ENCODE data around the gene AGAP1. TPM values are rescaled to one million over a fixed set of nuclear protein-coding genes. Genes with fewer than 3 reads are reported as not detected.

AGAP1 gene
- total and polyA plus RNA-seq, 2 donors from 2014 or later = 8.1 to 44.5 TPM

- no peaks in the 10 kb centered on the region for H3K4me1 ChIP-seq (ENCODE audit: control insufficient read depth in 2 of 3, insufficient read depth in 2 of 3, low read depth in 1 of 3, low read length in 3 of 3)
- no peaks in the 10 kb centered on the region for H3K9me3 ChIP-seq (ENCODE audit: control insufficient read depth in 2 of 3, insufficient read depth in 1 of 3, low read length in 3 of 3)
- H3K27ac ChIP-seq (ENCODE audit: low read depth in 2 of 2, low read length in 2 of 2) = no peak overlapping the region
- DNase-seq (no peak), FAIRE-seq (no peak)
- no peaks in the 10 kb centered on the region for H3K27me3 ChIP-seq (ENCODE audit: control insufficient read depth, insufficient read depth, low read length)
- H3K9ac ChIP-seq (ENCODE audit: low read length in 3 of 3) = no peak overlapping the region
- TF ChIP-seq CTCF (IDR thresholded peaks at IDR 0.05; ENCODE audit: borderline replicate concordance, extremely low read depth, insufficient read depth) = no peak
- H3K4me3 ChIP-seq (ENCODE audit: low read length in 3 of 3) = no peak overlapping the region
- intact Hi-C loops (cut with DNase I) = no loop called here
- H3K36me3 ChIP-seq (ENCODE audit: control insufficient read depth in 2 of 3, insufficient read depth in 3 of 3, low read length in 3 of 3) = peaks cover 0 to 29% (median 7%) of the 10 kb centered on the region in 3 donors
Measured at GRCh38 chr2:235808366-235808765, 314.5 kb downstream of the AGAP1 start.

GRCh38 chr2:235810252-235810651 is 316.4 kb downstream of the AGAP1 start:
- no peak overlapping the region for H3K27ac ChIP-seq (ENCODE audit: low read depth in 2 of 2, low read length in 2 of 2)
- no peak overlapping the region for H3K9ac ChIP-seq (ENCODE audit: low read length in 3 of 3)
- no peaks in the 10 kb centered on the region for H3K27me3 ChIP-seq (ENCODE audit: control insufficient read depth, insufficient read depth, low read length)
- H3K4me3 ChIP-seq (ENCODE audit: low read length in 3 of 3) = no peak overlapping the region
- no peaks in the 10 kb centered on the region for H3K9me3 ChIP-seq (ENCODE audit: control insufficient read depth in 2 of 3, insufficient read depth in 1 of 3, low read length in 3 of 3)
- intact Hi-C loops (cut with DNase I) = no loop called here
- DNase-seq = no peak
- TF ChIP-seq CTCF (IDR thresholded peaks at IDR 0.05; ENCODE audit: borderline replicate concordance, extremely low read depth, insufficient read depth) = no peak
- no peaks in the 10 kb centered on the region for H3K4me1 ChIP-seq (ENCODE audit: control insufficient read depth in 2 of 3, insufficient read depth in 2 of 3, low read depth in 1 of 3, low read length in 3 of 3)
- H3K36me3 ChIP-seq (ENCODE audit: control insufficient read depth in 2 of 3, insufficient read depth in 3 of 3, low read length in 3 of 3) = peaks cover 0 to 29% (median 7%) of the 10 kb centered on the region in 3 donors
- no peak for FAIRE-seq

GRCh38 chr2:235810846-235811245 is 317.0 kb downstream of the AGAP1 start:
- FAIRE-seq (no peak), DNase-seq (no peak)
- no peak overlapping the region for H3K4me3 ChIP-seq (ENCODE audit: low read length in 3 of 3)
- H3K27me3 ChIP-seq (ENCODE audit: control insufficient read depth, insufficient read depth, low read length) = no peaks in the 10 kb centered on the region
- no peak overlapping the region for H3K27ac ChIP-seq (ENCODE audit: low read depth in 2 of 2, low read length in 2 of 2)
- intact Hi-C loops (cut with DNase I) = no loop called here
- no peak overlapping the region for H3K9ac ChIP-seq (ENCODE audit: low read length in 3 of 3)
- TF ChIP-seq CTCF (IDR thresholded peaks at IDR 0.05; ENCODE audit: borderline replicate concordance, extremely low read depth, insufficient read depth) = no peak
- peaks cover 0 to 26% (median 9%) of the 10 kb centered on the region in 3 donors for H3K36me3 ChIP-seq (ENCODE audit: control insufficient read depth in 2 of 3, insufficient read depth in 3 of 3, low read length in 3 of 3)
- H3K4me1 ChIP-seq (ENCODE audit: control insufficient read depth in 2 of 3, insufficient read depth in 2 of 3, low read depth in 1 of 3, low read length in 3 of 3) = no peaks in the 10 kb centered on the region
- H3K9me3 ChIP-seq (ENCODE audit: control insufficient read depth in 2 of 3, insufficient read depth in 1 of 3, low read length in 3 of 3) = no peaks in the 10 kb centered on the region

Measured in kidney (tissue), 14 donors.